Measurements from ENCODE around the gene CCDC27.

Gene CCDC27

GRCh38 chr1:3752400-3752945 is at the start of gene CCDC27:
CCDC27 (plus strand) TSS chr1:3752450; CDS start chr1:3752482, 32 bp downstream.
- DNase-seq (ENCODE audit: low read depth) = no peak
- TF ChIP-seq CTCF (IDR thresholded peaks at IDR 0.05; ENCODE audit: low read depth, low read length, missing control alignments) = no peak
- no peak within 1 kb of the TSS for H3K4me3 ChIP-seq (ENCODE audit: low read depth, low read length)
- in situ Hi-C loops (cut with HindIII; ENCODE audit: low sequenced_read_pairs) = no loop called here

- in situ Hi-C loops (cut with HindIII; ENCODE audit: low sequenced_read_pairs) = no loop called here
- no peak for DNase-seq (ENCODE audit: low read depth)
- no peak overlapping the region for H3K4me3 ChIP-seq (ENCODE audit: low read depth, low read length)
- TF ChIP-seq CTCF (IDR thresholded peaks at IDR 0.05; ENCODE audit: low read depth, low read length, missing control alignments) = no peak
These were observed 49.7 kb upstream of the CCDC27 start for GRCh38 chr1:3702528-3702927.

- H3K4me3 ChIP-seq (ENCODE audit: low read depth, low read length) = no peak overlapping the region
- TF ChIP-seq CTCF (IDR thresholded peaks at IDR 0.05; ENCODE audit: low read depth, low read length, missing control alignments) = no peak
- in situ Hi-C loops (cut with HindIII; ENCODE audit: low sequenced_read_pairs) = no loop called here
- DNase-seq (ENCODE audit: low read depth) = no peak
These were observed 49.1 kb upstream of the CCDC27 start for GRCh38 chr1:3702990-3703728.

- DNase-seq (ENCODE audit: low read depth) = no peak
- no peak overlapping the region for H3K4me3 ChIP-seq (ENCODE audit: low read depth, low read length)
- TF ChIP-seq CTCF (IDR thresholded peaks at IDR 0.05; ENCODE audit: low read depth, low read length, missing control alignments) = no peak
- in situ Hi-C loops (cut with HindIII; ENCODE audit: low sequenced_read_pairs) = no loop called here
These were observed 48.4 kb upstream of the CCDC27 start for GRCh38 chr1:3703786-3704371.

- no peak for TF ChIP-seq CTCF (IDR thresholded peaks at IDR 0.05; ENCODE audit: low read depth, low read length, missing control alignments)
- no peak for DNase-seq (ENCODE audit: low read depth)
- no peak overlapping the region for H3K4me3 ChIP-seq (ENCODE audit: low read depth, low read length)
- in situ Hi-C loops (cut with HindIII; ENCODE audit: low sequenced_read_pairs) = no loop called here
These were observed 46.8 kb upstream of the CCDC27 start for GRCh38 chr1:3705341-3705950.

- no peak for TF ChIP-seq CTCF (IDR thresholded peaks at IDR 0.05; ENCODE audit: low read depth, low read length, missing control alignments)
- in situ Hi-C loops (cut with HindIII; ENCODE audit: low sequenced_read_pairs) = no loop called here
- no peak for DNase-seq (ENCODE audit: low read depth)
- H3K4me3 ChIP-seq (ENCODE audit: low read depth, low read length) = no peak overlapping the region
These were observed 45.5 kb upstream of the CCDC27 start for GRCh38 chr1:3706651-3707297.
